GM21529 (cell line): ENCODE data around the gene POLN.

Source experiments
- ATAC-seq: cut with Tn5 transposase; IDR thresholded peaks from one replicate; pipeline ENCODE4 v1.9.1; 2021; ENCODE audit not compliant: unreplicated experiment

POLN gene

GRCh38 chr4:2072971-2073807 is 168.7 kb downstream of the POLN start:
- no peak for ATAC-seq

GRCh38 chr4:2071912-2072867 is 169.7 kb downstream of the POLN start:
- ATAC-seq: no peak

GRCh38 chr4:2071252-2071911 is 170.5 kb downstream of the POLN start:
- ATAC-seq: no peak

GRCh38 chr4:2070421-2071251 is 171.3 kb downstream of the POLN start:
- no peak for ATAC-seq

- ATAC-seq: no peak
Observed at GRCh38 chr4:2069986-2070385, 171.9 kb downstream of the POLN start.

- no peak for ATAC-seq
Observed at GRCh38 chr4:2069161-2069971, 172.6 kb downstream of the POLN start.

GRCh38 chr4:2068566-2068965 is 173.4 kb downstream of the POLN start:
- no peak for ATAC-seq

GRCh38 chr4:2068198-2068470 is 173.8 kb downstream of the POLN start:
- no peak for ATAC-seq

GRCh38 chr4:2067446-2068197 is 174.3 kb downstream of the POLN start:
- ATAC-seq: no peak

GRCh38 chr4:2066571-2067445 is 175.1 kb downstream of the POLN start:
- no peak for ATAC-seq

GRCh38 chr4:2066011-2066551 is 175.8 kb downstream of the POLN start:
- ATAC-seq: no peak

GRCh38 chr4:2065106-2065930 is 176.6 kb downstream of the POLN start:
- ATAC-seq: no peak

GRCh38 chr4:2064276-2064991 is 177.5 kb downstream of the POLN start:
- ATAC-seq: no peak

- ATAC-seq: no peak
Observed at GRCh38 chr4:2063557-2064275, 178.2 kb downstream of the POLN start.

GRCh38 chr4:2062808-2063524 is 179.0 kb downstream of the POLN start:
- ATAC-seq: no peak
